Heart left ventricle (tissue), 16 donors: ENCODE data around the gene TEAD1. TPM values are rescaled to one million over a fixed set of nuclear protein-coding genes. Genes with fewer than 3 reads are reported as not detected.

ENCODE experiments used
- ATAC-seq, 4 donors: fragments of 200-7000 bp; cut with Tn5 transposase; one replicate each; pipeline ENCODE4 v1.9.1; 2020 to 2022; ENCODE audit warnings: moderate library complexity in 4 of 4, mild to moderate bottlenecking in 3 of 4, moderate number of reproducible peaks in 1 of 4
- DNase-seq, 5 donors: peaks; one replicate each; pipeline ENCODE4 v3.0.0-alpha.2; 2020
- H3K27ac ChIP-seq, 12 donors: fragments of 200-600 bp; sonication (generic) in 4 of 12; one replicate each; pipeline versions ENCODE4 v1.5.0 to v1.8.0; 2016 to 2022; ENCODE audit warnings: mild to moderate bottlenecking in 2 of 12
- H3K27me3 ChIP-seq, 9 donors: fragments of 200-600 bp; sonication (generic) in 2 of 9; one replicate each; pipeline versions ENCODE4 v1.5.1 to v1.8.0; 2016 to 2022; ENCODE audit warnings: mild to moderate bottlenecking in 3 of 9
- H3K36me3 ChIP-seq, 9 donors: fragments of 200-600 bp; sonication (generic) in 2 of 9; one replicate each; pipeline versions ENCODE4 v1.5.0 to v1.8.0; 2018 to 2022; ENCODE audit warnings: mild to moderate bottlenecking in 2 of 9
- H3K4me1 ChIP-seq, 12 donors: fragments of 200-600 bp; sonication (generic) in 4 of 12; one replicate each; pipeline versions ENCODE4 v1.5.0 to v1.8.0; 2016 to 2022; ENCODE audit warnings: mild to moderate bottlenecking in 3 of 12
- H3K4me3 ChIP-seq, 12 donors: fragments of 200-600 bp; sonication (generic) in 4 of 12; one replicate each; pipeline versions ENCODE4 v1.5.0 to v1.8.0; 2017 to 2022; ENCODE audit warnings: mild to moderate bottlenecking in 9 of 12, moderate library complexity in 4 of 12
- H3K9me3 ChIP-seq, 12 donors: fragments of 200-600 bp; sonication (generic) in 4 of 12; one replicate each; pipeline versions ENCODE4 v1.5.0 to v1.8.0; 2016 to 2022; ENCODE audit warnings: mild to moderate bottlenecking in 1 of 12
- POLR2A ChIP-seq, 2 donors: fragments of 450-650 bp; IDR thresholded peaks; one replicate each; pipeline ENCODE4 v1.6.1; 2017; ENCODE audit warnings: antibody characterized with exemption in 2 of 2, mild to moderate bottlenecking in 2 of 2, moderate library complexity in 2 of 2
- WGBS, 4 donors: extraction: QIAGEN DNeasy Blood & Tissue Kit in 2 of 4; methylation state at CpG; one replicate each; pipeline versions ENCODE4 v1.1.5 to v1.1.7; 2013 to 2018; 5-methylcytosine and 5-hydroxymethylcytosine counted together
- intact Hi-C, 10 donors: fragments of 100-400 bp; cut with DNase I; formaldehyde crosslinking; loops; one replicate each; pipeline versions ENCODE4 v1.11.1 to v1.14.2; 2022
- polyA plus RNA-seq, 2 donors: library from polyadenylated mRNA; stranded (reverse); fragments of 200-250 nt; gene quantifications; one replicate each; pipeline ENCODE4 v1.2.3, GENCODE V29; 2013
- total RNA-seq, 9 donors: library from RNA; depleted of rRNA in 2 of 9; stranded (reverse); fragments of >200 nt in 2 of 9; fragmentation: NEBNext Ultra II Directional in 3 of 9; extraction: Animal tissue kit (Norgen Biotek cat#: 25700) in 3 of 9; gene quantifications; one replicate each; pipeline versions ENCODE4 v1.1.0 to v1.2.4, GENCODE V29; 2016 to 2023
- TF ChIP-seq, protein P1 (sequence below), 12 donors: fragments of 200-600 bp; sonication (generic) in 4 of 12; IDR thresholded peaks; one replicate each; pipeline versions ENCODE4 v1.5.0 to v1.8.0; 2018 to 2022; ENCODE audit warnings: antibody characterized with exemption in 12 of 12, mild to moderate bottlenecking in 5 of 12
- donor health status: ischemic (EF 13 %, LVEDD 7.1; RV severe dilation, severe dysfunction).
- donor health status: healthy with polysubstance abuse.
- donor health status: DM: no; HTN: yes; CAD: no.
- donor health status: DM: no; HTN: no; CAD: no.
- donor health status: ischemic (EF 25% LVEDD 6.9; RV normal size, moderate dysfunction).
- donor health status: ischemic (EF 25% LVEDD 5.7; RV mildly dilated, moderate dysfunction).
- donor health status: healthy.
- donor health status: DM: yes; HTN: yes; CAD: no.
- donor health status: ischemic (EF 35%, LVEDD 5.7; RV mildly dilated, moderate dysfunction).
- donor health status: nonischemic (EF 11% LVEDD 7.7; RV severe dilation, severe dysfunction).
- donor health status: DM: yes; HTN: yes; CAD: no.
- donor health status: PGD.
- donor health status: ischemic (EF 29% LVEDD 5.4; RV normal size, mild dysfunction).
- donor health status: nonischemic (EF 23%, LVEDD 6.1; RV moderate dilation, normal function).

The TEAD1 gene
- total and polyA plus RNA-seq, 11 donors: 14.4 to 161 (median 113) TPM

DNA sequence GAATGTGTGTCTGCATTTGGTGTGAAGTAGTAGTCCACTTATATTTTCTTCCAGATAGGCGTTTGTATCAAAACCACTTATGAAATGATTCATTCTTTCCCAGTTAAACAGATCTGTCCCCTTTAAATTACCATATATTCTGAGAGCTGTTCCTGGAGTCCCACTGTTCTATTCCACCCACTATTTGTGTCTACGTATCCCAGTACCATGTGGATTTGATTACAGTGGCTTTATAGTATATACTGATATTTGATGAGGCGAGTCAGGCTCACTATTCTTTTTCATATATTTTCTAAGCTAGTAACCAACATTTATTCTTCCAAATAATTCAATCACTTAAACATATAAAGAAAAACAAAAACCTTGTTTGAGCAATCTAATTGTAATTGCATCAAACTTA is 253.0 kb downstream of the TEAD1 start:
- 74 to 77% (median 75%) methylated on average over 3 of the region's 3 CpGs for WGBS, 4 donors
- Histone ChIP-seq H3K4me1 (no peaks in the 10 kb centered on the region), H3K27me3 (no peaks in the 10 kb centered on the region), H3K27ac (no peak overlapping the region), H3K36me3 (peaks cover 0 to 51% (median 20%) of the 10 kb centered on the region in 9 donors), H3K9me3 (no peaks in the 10 kb centered on the region), H3K4me3 (no peak overlapping the region)
- DNase-seq: no peak
- TF ChIP-seq, protein P1, sequence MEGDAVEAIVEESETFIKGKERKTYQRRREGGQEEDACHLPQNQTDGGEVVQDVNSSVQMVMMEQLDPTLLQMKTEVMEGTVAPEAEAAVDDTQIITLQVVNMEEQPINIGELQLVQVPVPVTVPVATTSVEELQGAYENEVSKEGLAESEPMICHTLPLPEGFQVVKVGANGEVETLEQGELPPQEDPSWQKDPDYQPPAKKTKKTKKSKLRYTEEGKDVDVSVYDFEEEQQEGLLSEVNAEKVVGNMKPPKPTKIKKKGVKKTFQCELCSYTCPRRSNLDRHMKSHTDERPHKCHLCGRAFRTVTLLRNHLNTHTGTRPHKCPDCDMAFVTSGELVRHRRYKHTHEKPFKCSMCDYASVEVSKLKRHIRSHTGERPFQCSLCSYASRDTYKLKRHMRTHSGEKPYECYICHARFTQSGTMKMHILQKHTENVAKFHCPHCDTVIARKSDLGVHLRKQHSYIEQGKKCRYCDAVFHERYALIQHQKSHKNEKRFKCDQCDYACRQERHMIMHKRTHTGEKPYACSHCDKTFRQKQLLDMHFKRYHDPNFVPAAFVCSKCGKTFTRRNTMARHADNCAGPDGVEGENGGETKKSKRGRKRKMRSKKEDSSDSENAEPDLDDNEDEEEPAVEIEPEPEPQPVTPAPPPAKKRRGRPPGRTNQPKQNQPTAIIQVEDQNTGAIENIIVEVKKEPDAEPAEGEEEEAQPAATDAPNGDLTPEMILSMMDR (IDR thresholded peaks at IDR 0.05): no peak
- TF ChIP-seq POLR2A (IDR thresholded peaks at IDR 0.05): no peak
- no peak for ATAC-seq
- intact Hi-C loops: no loop called here

DNA sequence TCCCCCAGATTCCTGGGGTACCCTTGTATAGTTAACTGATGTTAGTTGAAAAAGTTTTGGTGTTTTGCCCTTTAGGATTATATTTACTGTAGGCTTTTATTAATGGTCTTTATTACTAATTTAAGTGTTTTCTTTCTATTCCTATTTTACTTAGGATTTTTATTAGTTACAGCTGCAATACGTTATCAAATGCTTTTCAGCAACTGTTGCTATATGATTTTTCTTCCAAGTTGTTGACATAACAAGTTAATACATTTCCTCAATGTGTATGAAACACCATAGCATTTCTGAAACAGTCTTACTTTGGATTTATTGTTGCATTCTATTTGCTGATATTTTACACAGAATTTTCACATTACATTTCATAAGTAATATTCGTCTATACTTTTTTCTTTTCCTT is 253.7 kb downstream of the TEAD1 start:
- H3K4me1 ChIP-seq: no peaks in the 10 kb centered on the region
- TF ChIP-seq, protein P1 (IDR thresholded peaks at IDR 0.05): no peak
- TF ChIP-seq POLR2A (IDR thresholded peaks at IDR 0.05): no peak
- H3K27me3 ChIP-seq: no peaks in the 10 kb centered on the region
- DNase-seq (no peak), ATAC-seq (no peak)
- no peak overlapping the region for H3K27ac ChIP-seq
- 88 to 91% (median 91%) methylated on average over 2 of the region's 2 CpGs for WGBS, 4 donors
- intact Hi-C loops: no loop called here
- no peak overlapping the region for H3K4me3 ChIP-seq
- no peaks in the 10 kb centered on the region for H3K9me3 ChIP-seq
- H3K36me3 ChIP-seq: peaks cover 0 to 58% (median 23%) of the 10 kb centered on the region in 9 donors

DNA sequence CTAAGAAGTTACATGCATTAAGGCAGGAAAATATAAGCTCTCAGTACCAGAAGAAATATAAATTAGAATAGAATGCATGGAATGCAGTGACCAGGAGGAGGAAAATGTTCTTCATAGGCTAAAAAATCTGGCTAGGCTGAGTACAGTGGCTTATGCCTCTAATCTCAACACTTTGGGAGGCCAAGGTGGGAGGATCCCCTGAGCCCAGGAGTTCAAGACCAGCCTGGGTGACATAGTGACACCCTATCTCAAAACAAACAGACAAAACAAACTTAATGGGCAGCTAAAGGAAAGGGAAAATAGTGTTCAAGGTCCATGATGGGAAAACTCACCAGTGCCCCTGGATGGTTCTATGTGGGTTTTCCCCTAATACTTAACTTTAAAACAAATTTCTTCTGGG is 256.6 kb downstream of the TEAD1 start:
- ATAC-seq (no peak), DNase-seq (no peak)
- intact Hi-C loops: no loop called here
- H3K36me3 ChIP-seq: peaks cover 0 to 44% (median 13%) of the 10 kb centered on the region in 9 donors
- H3K27me3 ChIP-seq: no peaks in the 10 kb centered on the region
- H3K9me3 ChIP-seq: no peaks in the 10 kb centered on the region
- no peaks in the 10 kb centered on the region for H3K4me1 ChIP-seq
- no peak overlapping the region for H3K4me3 ChIP-seq
- TF ChIP-seq, protein P1 (IDR thresholded peaks at IDR 0.05): no peak
- no peak for TF ChIP-seq POLR2A (IDR thresholded peaks at IDR 0.05)
- no peak overlapping the region for H3K27ac ChIP-seq

DNA sequence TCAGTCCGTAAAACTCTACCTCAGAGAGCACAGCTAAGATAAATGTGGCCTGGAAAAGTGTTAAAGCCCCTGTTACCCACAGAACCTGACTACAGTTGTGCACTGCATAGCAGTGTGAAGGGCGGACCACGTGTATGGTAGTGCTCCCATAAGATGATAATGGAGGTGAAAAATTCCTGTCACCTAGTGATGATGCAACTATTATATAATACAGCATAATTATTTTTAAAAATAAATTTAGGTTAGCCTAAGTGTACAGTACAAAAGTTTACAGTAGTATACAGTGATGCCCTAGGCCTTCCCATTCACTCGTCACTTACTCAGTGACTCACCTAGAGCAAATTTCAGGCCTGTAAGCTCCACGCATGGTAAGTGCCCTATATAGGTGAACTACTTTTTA is 258.3 kb downstream of the TEAD1 start:
- Histone ChIP-seq H3K4me3 (no peak overlapping the region), H3K9me3 (no peaks in the 10 kb centered on the region), H3K27ac (no peak overlapping the region), H3K36me3 (peaks cover 0 to 49% (median 19%) of the 10 kb centered on the region in 9 donors), H3K4me1 (no peaks in the 10 kb centered on the region), H3K27me3 (no peaks in the 10 kb centered on the region)
- intact Hi-C loops: no loop called here
- 78 to 98% (median 97%) methylated on average over 5 of the region's 5 CpGs for WGBS, 4 donors
- no peak for TF ChIP-seq POLR2A (IDR thresholded peaks at IDR 0.05)
- TF ChIP-seq, protein P1 (IDR thresholded peaks at IDR 0.05): no peak
- ATAC-seq (no peak), DNase-seq (no peak)
